Motor neuron (in vitro differentiated cells): ENCODE measurements around the gene GSTP1. TPM values are rescaled to one million over a fixed set of nuclear protein-coding genes. Genes with fewer than 3 reads are reported as not detected.
"Not testable (repeated sequence)": the region's sequence is repeated elsewhere in the genome, so short reads cannot be mapped to it uniquely, and the experiment has no call there.

ENCODE experiments used
- ATAC-seq, 8 experiments: fragments of 200-7000 bp; cut with Tn5 transposase; replicated peaks in 6 of 8; 2 replicates each; pipeline ENCODE4 v1.8.0; 2021; ENCODE audit warnings: mild to moderate bottlenecking in 8 of 8, moderate library complexity in 8 of 8
- H3K27ac ChIP-seq, 2 donors: fragments of 250-450 bp; sonication (Bioruptor Pico); 2 replicates each; pipeline ENCODE4 v1.9.0; 2021; ENCODE audit warnings: antibody characterized with exemption in 2 of 2, mild to moderate bottlenecking in 2 of 2, moderate library complexity in 1 of 2
- H3K4me1 ChIP-seq, 2 donors: fragments of 250-450 bp; sonication (Bioruptor Pico); replicated peaks in 1 of 2; 2 replicates each; pipeline ENCODE4 v1.6.1; 2021; ENCODE audit warnings: antibody characterized with exemption in 2 of 2, mild to moderate bottlenecking in 2 of 2, moderate library complexity in 1 of 2
- H3K4me3 ChIP-seq, 5 donors: fragments of 250-450 bp; sonication (Bioruptor Pico); 2 replicates each; pipeline ENCODE4 v1.9.0; 2021; ENCODE audit warnings: antibody characterized with exemption in 5 of 5, mild to moderate bottlenecking in 5 of 5, moderate library complexity in 4 of 5
- WGBS, 10 experiments: fragments of 450-650 bp; shearing (Covaris generic); methylation state at CpG; one replicate each; pipeline ENCODE4 v1.0.0; 2022; 5-methylcytosine and 5-hydroxymethylcytosine counted together
- in situ Hi-C, 9 experiments: fragments of 400-800 bp; cut with MboI; loops; one replicate each; pipeline ENCODE4 v1.15.0; 2021; ENCODE audit warnings: low sequenced_read_pairs in 9 of 9, low pct_unique_long_range_greater_than_20kb in 2 of 9; ENCODE audit not compliant: unreplicated experiment in 9 of 9
- total RNA-seq, 8 experiments: library from RNA; unstranded; fragments of 300-600 nt; gene quantifications; 2 replicates each; pipeline versions ENCODE4 v1.2.3 to v1.2.4, GENCODE V29; 2022

GSTP1 gene
- total RNA-seq, 8 experiments from 2014 or later = 462 to 1,848 (median 788) TPM

- ATAC-seq, H3K4me1 ChIP-seq, in situ Hi-C loops, H3K27ac ChIP-seq, H3K4me3 ChIP-seq: not testable (repeated sequence)
- WGBS, 10 experiments = 0 to 100% (median 80%) methylated on average over 1 to 3 of the region's 4 CpGs; no CpG with 5 or more reads in 1 of the 10 experiments
Observed at GRCh38 chr11:67548112-67548511, 35.5 kb upstream of the GSTP1 start.

GRCh38 chr11:67548555-67549110 lies 35.0 kb upstream of the GSTP1 start:
- Histone ChIP-seq H3K27ac (no peak overlapping the region), H3K4me1 (no peaks in the 10 kb centered on the region), H3K4me3 (no peak overlapping the region)
- 40 to 100% (median 82%) methylated on average over 1 to 9 of the region's 9 CpGs for WGBS, 10 experiments
- ATAC-seq = no peak
- in situ Hi-C loops = no loop called here

GRCh38 chr11:67551127-67551526 lies 32.5 kb upstream of the GSTP1 start:
- in situ Hi-C loops = no loop called here
- H3K4me1 ChIP-seq = no peaks in the 10 kb centered on the region
- no peak for ATAC-seq
- no peak overlapping the region for H3K27ac ChIP-seq
- no peak overlapping the region for H3K4me3 ChIP-seq

- ATAC-seq, in situ Hi-C loops, H3K27ac ChIP-seq, H3K4me1 ChIP-seq, H3K4me3 ChIP-seq: not testable (repeated sequence)
Observed at GRCh38 chr11:67551697-67552096, 31.9 kb upstream of the GSTP1 start.

GRCh38 chr11:67556244-67556643 lies 27.4 kb upstream of the GSTP1 start:
- H3K4me3 ChIP-seq = no peak overlapping the region
- 29 to 75% (median 60%) methylated on average over 2 to 3 of the region's 3 CpGs; no CpG with 5 or more reads in 3 of the 10 experiments for WGBS, 10 experiments
- in situ Hi-C loops = no loop called here
- ATAC-seq = no peak
- no peak overlapping the region for H3K27ac ChIP-seq
- no peaks in the 10 kb centered on the region for H3K4me1 ChIP-seq

GRCh38 chr11:67558084-67558772 lies 25.4 kb upstream of the GSTP1 start:
- Histone ChIP-seq H3K4me1 (peaks cover 5 to 7% of the 10 kb centered on the region in 2 donors), H3K4me3 (no peak overlapping the region), H3K27ac (no peak overlapping the region)
- peak in 3 of 8 experiments; percentile 82 to 84 (median 83) for ATAC-seq
- WGBS, 10 experiments = 41 to 95% (median 91%) methylated on average over 1 to 14 of the region's 19 CpGs
- in situ Hi-C loops = no loop called here

- no peak overlapping the region for H3K27ac ChIP-seq
- H3K4me3 ChIP-seq = no peak overlapping the region
- peak in 3 of 8 experiments; percentile 81 to 87 (median 82) for ATAC-seq
- peaks cover 8 to 18% of the 10 kb centered on the region in 2 donors for H3K4me1 ChIP-seq
- in situ Hi-C loops = no loop called here
- WGBS, 10 experiments = 0 to 90% (median 65%) methylated on average over 4 to 9 of the region's 10 CpGs
Observed at GRCh38 chr11:67561971-67562619, 21.5 kb upstream of the GSTP1 start.

- WGBS, 10 experiments = 0 to 100% (median 50%) methylated on average over 1 to 10 of the region's 10 CpGs; no CpG with 5 or more reads in 1 of the 10 experiments
- ATAC-seq = no peak
- in situ Hi-C loops = no loop called here
- H3K4me1 ChIP-seq = peaks cover 8 to 18% of the 10 kb centered on the region in 2 donors
- peak overlapping the region in 1 of 2 donors; percentile 32 for H3K27ac ChIP-seq
- no peak overlapping the region for H3K4me3 ChIP-seq
Observed at GRCh38 chr11:67562963-67563704, 20.5 kb upstream of the GSTP1 start.

GRCh38 chr11:67563705-67564114 lies 19.9 kb upstream of the GSTP1 start:
- H3K4me3 ChIP-seq, in situ Hi-C loops: not testable (repeated sequence)
- 0 to 82% (median 77%) methylated on average over 1 to 11 of the region's 11 CpGs; no CpG with 5 or more reads in 2 of the 10 experiments for WGBS, 10 experiments
- Histone ChIP-seq H3K4me1 (peaks cover 8 to 18% of the 10 kb centered on the region in 2 donors), H3K27ac (peak overlapping the region in 1 of 2 donors; percentile 32)
- peak in 3 of 8 experiments; percentile 36 to 88 (median 46) for ATAC-seq

- H3K27ac ChIP-seq = no peak overlapping the region
- peaks cover 8 to 18% of the 10 kb centered on the region in 2 donors for H3K4me1 ChIP-seq
- no peak overlapping the region for H3K4me3 ChIP-seq
- WGBS, 10 experiments = 67 to 100% (median 83%) methylated on average over 1 to 4 of the region's 4 CpGs; no CpG with 5 or more reads in 2 of the 10 experiments
- ATAC-seq = no peak
- in situ Hi-C loops = no loop called here
Observed at GRCh38 chr11:67564230-67564629, 19.4 kb upstream of the GSTP1 start.

GRCh38 chr11:67571443-67571842 lies 12.2 kb upstream of the GSTP1 start:
- 20 to 100% (median 73%) methylated on average over 1 to 5 of the region's 6 CpGs; no CpG with 5 or more reads in 3 of the 10 experiments for WGBS, 10 experiments
- H3K27ac ChIP-seq = no peak overlapping the region
- no peaks in the 10 kb centered on the region for H3K4me1 ChIP-seq
- peak in 1 of 8 experiments; percentile 18 for ATAC-seq
- no peak overlapping the region for H3K4me3 ChIP-seq
- in situ Hi-C loops = no loop called here

GRCh38 chr11:67572305-67572704 lies 11.3 kb upstream of the GSTP1 start:
- ATAC-seq = no peak
- in situ Hi-C loops = no loop called here
- WGBS, 10 experiments = 0 to 90% (median 26%) methylated on average over 1 to 5 of the region's 5 CpGs; no CpG with 5 or more reads in 1 of the 10 experiments
- H3K4me1 ChIP-seq = no peaks in the 10 kb centered on the region
- H3K27ac ChIP-seq = no peak overlapping the region
- no peak overlapping the region for H3K4me3 ChIP-seq
